Effector memory CD8-positive, alpha-beta T cell (primary cell): ENCODE data around the gene CNTLN.
"Not testable (repeated sequence)": the region's sequence is repeated elsewhere in the genome, so short reads cannot be mapped to it uniquely, and the experiment has no call there.

Experiments
- ATAC-seq: fragments of 150-1000 bp; cut with Tn5 transposase; replicated peaks from 2 replicates; pipeline ENCODE4 v1.10.0; 2021; ENCODE audit warnings: mild to moderate bottlenecking, moderate library complexity
- DNase-seq, 3 experiments: peaks; one replicate each; pipeline ENCODE4 v3.0.0; 2021
- H3K27ac Mint-ChIP-seq, 2 donors: one replicate each; pipeline ENCODE4 v1.8.0; 2022; ENCODE audit warnings: mild to moderate bottlenecking in 2 of 2, mixed read lengths in 2 of 2, moderate library complexity in 2 of 2
- H3K27me3 Mint-ChIP-seq, 2 donors: one replicate each; pipeline ENCODE4 v1.8.0; 2022; ENCODE audit warnings: mixed read lengths in 2 of 2
- H3K36me3 Mint-ChIP-seq: one replicate; pipeline ENCODE4 v1.8.0; 2022; ENCODE audit warnings: mild to moderate bottlenecking, moderate library complexity, mixed read lengths; ENCODE audit not compliant: insufficient read depth
- H3K4me1 Mint-ChIP-seq, 2 donors: one replicate each; pipeline ENCODE4 v1.8.0; 2022; ENCODE audit warnings: low read depth in 2 of 2, mixed read lengths in 2 of 2
- H3K4me3 Mint-ChIP-seq, 2 donors: one replicate each; pipeline ENCODE4 v1.8.0; 2022; ENCODE audit warnings: mild to moderate bottlenecking in 2 of 2, mixed read lengths in 2 of 2, moderate library complexity in 2 of 2
- H3K9me3 Mint-ChIP-seq, 2 donors: one replicate each; pipeline ENCODE4 v1.8.0; 2022; ENCODE audit warnings: mixed read lengths in 2 of 2

Gene CNTLN

DNA sequence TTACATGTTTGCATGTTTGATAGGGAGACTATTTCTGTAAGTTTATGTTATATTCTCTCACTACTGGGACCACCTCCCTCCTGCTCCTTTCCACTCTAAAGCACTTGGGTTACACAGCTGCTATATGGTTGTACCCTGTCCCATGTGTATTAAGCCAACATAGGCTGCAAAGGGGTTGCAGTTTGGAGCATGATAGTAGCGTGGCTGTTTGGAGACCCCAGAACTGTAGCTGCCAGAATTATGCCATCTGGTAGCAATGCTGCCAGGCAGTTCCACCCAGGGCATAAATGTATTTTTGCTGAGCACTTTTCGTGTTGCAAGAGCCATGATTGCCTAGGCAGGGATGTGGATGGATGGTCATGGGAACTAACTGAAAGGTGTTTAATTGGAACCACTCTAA, 81.8 kb downstream of the CNTLN start:
- ATAC-seq (no peak), DNase-seq (no peak)
- no peak overlapping the region for H3K27ac Mint-ChIP-seq
- peaks cover 6 to 8% of the 10 kb centered on the region in 2 donors for H3K9me3 Mint-ChIP-seq
- H3K4me3 Mint-ChIP-seq: no peak overlapping the region
- H3K36me3 Mint-ChIP-seq: no peaks in the 10 kb centered on the region
- H3K27me3 Mint-ChIP-seq: no peaks in the 10 kb centered on the region
- no peaks in the 10 kb centered on the region for H3K4me1 Mint-ChIP-seq

DNA sequence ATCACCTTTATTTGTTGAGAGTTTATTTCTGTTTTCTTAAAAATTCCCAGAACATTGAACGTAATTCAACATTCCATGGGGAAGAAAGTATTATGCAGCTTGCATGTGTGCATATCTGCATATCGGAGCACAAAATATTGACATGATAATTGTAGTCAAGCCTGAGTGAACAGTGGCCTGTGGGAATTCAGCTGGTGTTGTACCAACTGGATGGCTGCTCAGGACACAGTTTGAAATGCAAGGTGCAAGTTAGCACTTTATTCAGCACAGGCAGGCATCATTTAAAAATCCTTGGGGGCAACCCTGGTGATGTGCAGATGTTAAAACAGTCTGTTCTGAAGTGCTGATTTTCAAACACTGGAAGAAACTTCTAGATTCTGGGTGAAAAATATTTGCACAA, 82.4 kb downstream of the CNTLN start:
- peaks cover 6 to 8% of the 10 kb centered on the region in 2 donors for H3K9me3 Mint-ChIP-seq
- H3K27ac Mint-ChIP-seq: no peak overlapping the region
- H3K27me3 Mint-ChIP-seq: no peaks in the 10 kb centered on the region
- H3K4me1 Mint-ChIP-seq: no peaks in the 10 kb centered on the region
- H3K36me3 Mint-ChIP-seq: no peaks in the 10 kb centered on the region
- no peak overlapping the region for H3K4me3 Mint-ChIP-seq
- ATAC-seq (no peak), DNase-seq (no peak)

DNA sequence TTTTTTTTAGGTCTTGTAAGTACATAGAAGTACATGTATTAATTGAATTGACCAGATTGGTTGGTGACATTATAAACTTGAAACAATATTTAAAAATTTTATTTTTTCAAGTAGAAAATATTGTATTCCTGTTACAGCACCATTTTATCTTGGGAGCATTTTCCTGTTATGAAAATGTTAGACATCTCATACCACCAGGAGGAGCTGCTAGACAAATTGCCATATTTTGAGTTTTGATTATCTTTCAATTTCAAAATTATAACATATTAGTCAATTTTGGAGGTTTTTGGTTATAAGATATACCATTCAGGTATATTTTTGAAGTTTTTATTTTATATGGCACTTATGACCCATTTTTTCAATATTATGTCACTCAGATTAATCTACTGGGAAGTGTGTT, 84.4 kb downstream of the CNTLN start:
- ATAC-seq: no peak
- Mint-ChIP-seq H3K27ac (no peak overlapping the region), H3K36me3 (no peaks in the 10 kb centered on the region), H3K4me1 (no peaks in the 10 kb centered on the region), H3K4me3 (no peak overlapping the region), H3K27me3 (no peaks in the 10 kb centered on the region), H3K9me3 (no peaks in the 10 kb centered on the region)
- no peak for DNase-seq

GRCh38 chr9:17222932-17223331, 88.1 kb downstream of the CNTLN start:
- Mint-ChIP-seq H3K27ac (no peak overlapping the region), H3K9me3 (no peaks in the 10 kb centered on the region), H3K36me3 (no peaks in the 10 kb centered on the region), H3K4me3 (no peak overlapping the region), H3K27me3 (no peaks in the 10 kb centered on the region), H3K4me1 (no peaks in the 10 kb centered on the region)
- ATAC-seq: no peak
- no peak for DNase-seq

DNA sequence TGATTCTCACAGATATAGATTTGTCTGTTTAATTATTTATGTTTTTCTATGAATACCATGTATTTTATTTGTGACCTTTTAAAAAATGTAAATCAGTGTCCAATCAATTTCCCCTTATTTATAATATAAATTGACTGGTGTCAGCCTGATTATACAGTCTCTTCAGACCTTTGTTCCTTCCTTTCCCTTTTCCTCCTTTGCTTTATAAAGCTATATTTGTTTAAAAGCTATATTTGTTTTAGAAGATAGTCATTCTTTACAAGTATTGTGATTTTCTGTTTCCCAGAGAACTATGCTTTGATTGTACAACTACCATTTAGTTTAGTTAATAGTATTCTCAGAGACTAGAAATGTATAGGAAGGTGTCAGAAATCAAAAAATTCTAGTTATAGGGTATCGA, 90.6 kb downstream of the CNTLN start:
- Mint-ChIP-seq H3K27ac (no peak overlapping the region), H3K9me3 (peaks cover 0 to 8% of the 10 kb centered on the region in 2 donors), H3K27me3 (no peaks in the 10 kb centered on the region), H3K36me3 (no peaks in the 10 kb centered on the region), H3K4me1 (no peaks in the 10 kb centered on the region), H3K4me3 (no peak overlapping the region)
- ATAC-seq (no peak), DNase-seq (no peak)

DNA sequence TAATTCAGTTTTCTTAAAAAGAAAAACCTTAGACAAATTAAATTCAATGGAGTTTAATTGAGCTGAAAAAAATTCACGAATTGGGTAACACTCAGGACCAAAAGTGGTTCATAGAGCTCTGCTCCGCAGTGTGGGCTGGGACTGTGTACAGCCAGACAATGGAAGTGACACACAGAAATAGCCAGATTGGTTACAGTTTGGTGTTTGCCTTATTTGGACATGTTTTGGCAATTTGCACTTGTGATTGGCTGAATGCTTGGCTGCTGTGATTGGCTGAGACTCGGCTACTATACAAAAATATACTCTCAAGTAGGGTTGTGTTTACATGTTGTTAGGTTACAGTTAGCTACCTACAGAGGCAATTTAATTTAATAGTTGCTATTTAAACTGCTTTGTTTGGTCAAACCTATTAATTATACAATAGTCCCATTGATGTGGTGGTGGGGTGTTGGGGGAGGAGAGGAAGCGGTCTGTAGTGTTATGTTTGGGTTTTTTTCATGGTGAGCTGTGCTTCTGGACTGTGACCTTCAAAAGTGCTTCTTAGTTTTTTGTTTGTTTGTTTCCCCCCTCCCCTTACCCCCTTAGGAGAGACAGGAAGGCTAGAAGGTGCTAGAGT, 95.2 kb downstream of the CNTLN start:
- Mint-ChIP-seq H3K4me3 (no peak overlapping the region), H3K9me3 (peaks cover 0 to 11% of the 10 kb centered on the region in 2 donors), H3K4me1 (no peaks in the 10 kb centered on the region), H3K36me3 (no peaks in the 10 kb centered on the region), H3K27ac (no peak overlapping the region), H3K27me3 (no peaks in the 10 kb centered on the region)
- ATAC-seq (no peak), DNase-seq (no peak)

- H3K4me1 Mint-ChIP-seq: no peaks in the 10 kb centered on the region
- ATAC-seq (no peak), DNase-seq (no peak)
- peaks cover 0 to 11% of the 10 kb centered on the region in 2 donors for H3K9me3 Mint-ChIP-seq
- H3K27me3 Mint-ChIP-seq: no peaks in the 10 kb centered on the region
- H3K4me3 Mint-ChIP-seq: no peak overlapping the region
- no peaks in the 10 kb centered on the region for H3K36me3 Mint-ChIP-seq
- no peak overlapping the region for H3K27ac Mint-ChIP-seq
Measured at GRCh38 chr9:17230646-17231045, 95.8 kb downstream of the CNTLN start.

- H3K9me3 Mint-ChIP-seq: peaks cover 0 to 5% of the 10 kb centered on the region in 2 donors
- ATAC-seq (no peak), DNase-seq (no peak)
- no peaks in the 10 kb centered on the region for H3K36me3 Mint-ChIP-seq
- H3K4me1 Mint-ChIP-seq: no peaks in the 10 kb centered on the region
- H3K27ac Mint-ChIP-seq: no peak overlapping the region
- H3K4me3 Mint-ChIP-seq: no peak overlapping the region
- H3K27me3 Mint-ChIP-seq: no peaks in the 10 kb centered on the region
Measured at GRCh38 chr9:17236147-17236546, 101.3 kb downstream of the CNTLN start.

DNA sequence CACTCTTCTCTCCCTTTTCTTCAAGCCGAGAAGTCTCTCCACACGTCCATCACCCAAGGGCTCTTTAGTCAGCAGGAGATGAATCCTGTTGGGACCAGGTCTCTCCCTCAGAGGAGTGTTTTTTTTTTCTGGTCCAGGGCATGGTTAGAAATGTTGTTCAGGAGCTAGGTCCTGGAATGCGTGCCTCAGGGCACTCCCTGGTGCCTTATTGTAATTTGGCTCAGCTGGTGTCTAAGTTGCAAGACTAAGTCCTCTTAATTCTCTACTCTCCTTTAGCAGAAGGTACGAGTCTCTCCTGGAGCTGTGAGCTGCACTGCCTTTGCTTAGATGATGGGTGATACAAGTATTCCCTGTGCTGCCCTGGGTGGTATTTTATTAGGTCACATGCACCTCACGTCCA, 111.9 kb downstream of the CNTLN start:
- Mint-ChIP-seq H3K4me1 (no peaks in the 10 kb centered on the region), H3K27me3 (no peaks in the 10 kb centered on the region), H3K36me3 (no peaks in the 10 kb centered on the region), H3K4me3 (no peak overlapping the region), H3K9me3 (peaks cover 15 to 30% of the 10 kb centered on the region in 2 donors), H3K27ac (no peak overlapping the region)
- DNase-seq: no peak
- ATAC-seq: no peak

- ATAC-seq (no peak), DNase-seq (no peak)
- no peaks in the 10 kb centered on the region for H3K4me1 Mint-ChIP-seq
- no peak overlapping the region for H3K4me3 Mint-ChIP-seq
- no peaks in the 10 kb centered on the region for H3K27me3 Mint-ChIP-seq
- no peak overlapping the region for H3K27ac Mint-ChIP-seq
- peaks cover 3% of the 10 kb centered on the region for H3K36me3 Mint-ChIP-seq
- H3K9me3 Mint-ChIP-seq: peaks cover 18 to 29% of the 10 kb centered on the region in 2 donors
Measured at GRCh38 chr9:17251100-17251499, 116.3 kb downstream of the CNTLN start.

- DNase-seq, H3K27me3 Mint-ChIP-seq, H3K4me1 Mint-ChIP-seq, ATAC-seq, H3K27ac Mint-ChIP-seq, H3K36me3 Mint-ChIP-seq, H3K4me3 Mint-ChIP-seq: not testable (repeated sequence)
- H3K9me3 Mint-ChIP-seq: peaks cover 10 to 13% of the 10 kb centered on the region in 2 donors
Measured at GRCh38 chr9:17268531-17269188, 133.8 kb downstream of the CNTLN start.

DNA sequence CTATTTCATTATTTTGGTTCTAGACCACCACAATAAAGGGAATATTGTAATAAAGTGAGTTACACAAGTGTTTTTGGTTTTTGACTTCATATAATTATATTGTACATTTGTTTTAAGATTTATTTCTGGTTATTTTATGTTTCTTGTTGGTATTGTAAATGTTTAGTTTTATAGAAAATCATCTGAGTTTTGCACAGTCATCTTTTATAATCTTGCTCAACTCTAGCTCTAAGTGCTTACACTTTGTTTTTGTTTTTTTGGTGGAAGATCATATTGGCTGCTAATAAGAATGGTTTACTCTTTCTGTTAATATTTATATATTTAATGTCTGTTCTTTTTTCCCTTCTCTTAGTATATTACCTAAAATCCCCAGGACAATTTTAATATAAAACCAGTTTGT, 135.0 kb downstream of the CNTLN start:
- DNase-seq (no peak), ATAC-seq (no peak)
- no peaks in the 10 kb centered on the region for H3K4me1 Mint-ChIP-seq
- H3K27ac Mint-ChIP-seq: no peak overlapping the region
- H3K4me3 Mint-ChIP-seq: no peak overlapping the region
- H3K27me3 Mint-ChIP-seq: no peaks in the 10 kb centered on the region
- peaks cover 10 to 13% of the 10 kb centered on the region in 2 donors for H3K9me3 Mint-ChIP-seq
- no peaks in the 10 kb centered on the region for H3K36me3 Mint-ChIP-seq

DNA sequence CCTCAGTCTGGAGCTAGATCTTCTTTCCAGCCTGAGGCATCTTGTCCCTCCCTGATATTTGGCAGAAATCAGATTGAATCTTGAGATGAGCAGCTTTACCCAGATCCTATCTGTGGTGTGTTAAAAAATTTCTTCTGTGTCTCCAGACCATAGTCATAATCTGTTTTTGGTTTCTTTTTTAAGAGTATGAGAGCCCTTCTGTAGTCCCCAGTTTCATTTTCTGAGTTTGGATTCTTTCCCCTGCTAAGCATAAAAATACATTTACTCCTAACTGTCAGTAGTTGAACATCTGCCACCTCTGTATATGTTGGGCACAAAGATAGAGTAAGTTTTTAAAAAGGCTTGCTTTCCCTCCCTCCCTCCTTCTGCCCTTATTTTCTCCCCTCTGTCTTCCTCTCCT, 137.7 kb downstream of the CNTLN start:
- ATAC-seq (no peak), DNase-seq (no peak)
- Mint-ChIP-seq H3K27me3 (no peaks in the 10 kb centered on the region), H3K4me3 (no peak overlapping the region), H3K4me1 (no peaks in the 10 kb centered on the region), H3K36me3 (no peaks in the 10 kb centered on the region), H3K9me3 (peaks cover 0 to 6% of the 10 kb centered on the region in 2 donors), H3K27ac (no peak overlapping the region)

DNA sequence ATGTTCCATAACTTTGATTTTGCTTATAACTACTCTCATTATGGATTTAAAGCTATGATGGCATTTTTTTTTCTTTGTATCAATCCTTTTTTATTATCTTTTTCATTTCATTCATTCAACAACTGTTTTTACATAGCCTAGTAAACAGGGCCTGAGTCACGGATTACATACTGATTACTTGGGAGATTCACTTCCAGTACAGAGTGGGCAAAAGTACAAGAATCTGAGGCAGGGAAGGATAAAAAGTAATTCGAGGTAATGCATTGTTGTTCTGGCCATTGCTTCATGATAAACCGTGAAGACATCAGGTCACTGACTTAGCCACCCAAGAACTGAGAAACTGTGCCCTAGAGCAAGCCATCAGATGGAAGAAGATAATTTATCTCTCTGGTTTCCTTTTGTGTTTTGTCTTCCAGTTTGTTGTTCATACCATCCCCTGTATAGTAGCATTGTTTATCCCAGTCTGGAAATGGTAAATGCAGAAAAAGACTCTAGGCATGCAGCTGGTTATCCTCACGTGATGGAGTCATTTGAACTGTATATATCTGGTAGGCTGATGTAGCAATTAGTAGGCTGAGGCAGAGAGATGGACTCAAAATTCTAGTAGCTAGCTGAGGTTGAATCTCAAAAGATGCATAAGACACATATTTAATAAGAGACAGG, 145.6 kb downstream of the CNTLN start:
- H3K9me3 Mint-ChIP-seq: peaks cover 0 to 13% of the 10 kb centered on the region in 2 donors
- no peaks in the 10 kb centered on the region for H3K4me1 Mint-ChIP-seq
- ATAC-seq: no peak
- no peak overlapping the region for H3K4me3 Mint-ChIP-seq
- H3K27me3 Mint-ChIP-seq: no peaks in the 10 kb centered on the region
- H3K27ac Mint-ChIP-seq: no peak overlapping the region
- H3K36me3 Mint-ChIP-seq: no peaks in the 10 kb centered on the region
- DNase-seq: no peak
